IMR-90 (cell line): ENCODE results near the gene KRTAP5-7. TPM values are rescaled to one million over a fixed set of nuclear protein-coding genes. Genes with fewer than 3 reads are reported as not detected.

ENCODE experiments used
- ATAC-seq: fragments of 200-7000 bp; cut with Tn5 transposase; 2 replicates; pipeline ENCODE4 v1.9.1; 2020; ENCODE audit warnings: low read depth, mild to moderate bottlenecking, moderate library complexity
- BruUV-seq: library from RNA; stranded (reverse); fragments of 400-500 nt; replicated peaks from 2 replicates; lab custom pipeline; 2021; lab: Mats Ljungman, UMichigan
- CTCF ChIA-PET: fragments of 300-600 bp; formaldehyde crosslinking; extraction: SDS; loops from one replicate; lab custom pipeline; 2021; ENCODE audit warnings: antibody characterized with exemption; lab: Yijun Ruan, JAX
- POLR2A ChIA-PET: fragments of 300-600 bp; sonication (Branson Sonifier 250); formaldehyde crosslinking; loops from one replicate; lab custom pipeline; 2022; ENCODE audit warnings: antibody characterized with exemption; ENCODE audit not compliant: unreplicated experiment; lab: Charles Lee
- DNase-seq: peaks from one replicate; pipeline ENCODE4 v3.0.0; 2013
- H2AFZ ChIP-seq: replicated peaks from 2 replicates; pipeline ENCODE3; 2013; ENCODE audit warnings: low read length, mild to moderate bottlenecking; ENCODE audit not compliant: poor library complexity
- H2AK5ac ChIP-seq: 2 replicates; pipeline ENCODE4 v1.6.1; 2013; ENCODE audit warnings: low read depth, low read length, inconsistent platforms
- H2AK9ac ChIP-seq: replicated peaks from 2 replicates; pipeline ENCODE3; 2013; ENCODE audit warnings: mild to moderate bottlenecking, low read depth, low read length, moderate library complexity; ENCODE audit not compliant: poor library complexity
- H2BK120ac ChIP-seq: 2 replicates; pipeline ENCODE4 v1.6.1; 2013; ENCODE audit warnings: low read depth, low read length, inconsistent platforms
- H2BK15ac ChIP-seq: 3 replicates; pipeline ENCODE4 v1.6.1; 2013; ENCODE audit warnings: low read depth, low read length, inconsistent platforms
- H2BK20ac ChIP-seq: 2 replicates; pipeline ENCODE4 v1.6.1; 2013; ENCODE audit warnings: low read depth, mild to moderate bottlenecking, inconsistent platforms, low read length, moderate library complexity
- H2BK5ac ChIP-seq: 2 replicates; pipeline ENCODE4 v1.6.1; 2013; ENCODE audit warnings: mild to moderate bottlenecking, low read depth, low read length, inconsistent platforms; ENCODE audit not compliant: poor library complexity, severe bottlenecking
- H3K14ac ChIP-seq: replicated peaks from 2 replicates; pipeline ENCODE4 v1.6.1; 2013; ENCODE audit warnings: low read depth, low read length, inconsistent platforms
- H3K18ac ChIP-seq: 2 replicates; pipeline ENCODE4 v1.6.1; 2013; ENCODE audit warnings: low read depth, low read length, control low read depth
- H3K23ac ChIP-seq: 2 replicates; pipeline ENCODE4 v1.6.1; 2013; ENCODE audit warnings: low read depth, low read length, inconsistent platforms
- H3K27ac ChIP-seq: 2 replicates; pipeline ENCODE4 v1.5.1; 2013; ENCODE audit warnings: mild to moderate bottlenecking, control low read depth, low read length; ENCODE audit not compliant: insufficient read depth
- H3K27me3 ChIP-seq: 2 replicates; pipeline ENCODE4 v1.6.1; 2013; ENCODE audit warnings: low read length; ENCODE audit not compliant: control insufficient read depth, insufficient read depth
- H3K36me3 ChIP-seq: 2 replicates; pipeline ENCODE4 v1.6.1; 2013; ENCODE audit warnings: low read length, mixed read lengths; ENCODE audit not compliant: control insufficient read depth, insufficient read depth
- H3K4ac ChIP-seq: 2 replicates; pipeline ENCODE4 v1.6.1; 2013; ENCODE audit warnings: low read depth, low read length, inconsistent platforms
- H3K4me1 ChIP-seq: 2 replicates; pipeline ENCODE4 v1.6.1; 2013; ENCODE audit warnings: low read length, mixed read lengths; ENCODE audit not compliant: control insufficient read depth, insufficient read depth
- H3K4me2 ChIP-seq: 2 replicates; pipeline ENCODE4 v1.6.1; 2013; ENCODE audit warnings: low read depth, mild to moderate bottlenecking, control low read depth, low read length, moderate library complexity
- H3K4me3 ChIP-seq: 2 replicates; pipeline ENCODE4 v1.5.1; 2013; ENCODE audit warnings: low read depth, mild to moderate bottlenecking, control low read depth, low read length, moderate library complexity; ENCODE audit not compliant: insufficient read depth
- H3K56ac ChIP-seq: 2 replicates; pipeline ENCODE4 v1.6.1; 2013; ENCODE audit warnings: low read length, inconsistent platforms; ENCODE audit not compliant: insufficient read depth; ENCODE audit errors: extremely low read depth
- H3K79me1 ChIP-seq, 2 experiments: 2 replicates each; pipeline ENCODE4 v1.6.1; 2013; ENCODE audit warnings: low read length in 2 of 2, inconsistent platforms in 1 of 2, low read depth in 1 of 2
- H3K9ac ChIP-seq: 2 replicates; pipeline ENCODE4 v1.6.1; 2013; ENCODE audit warnings: low read depth, low read length, control low read depth
- H3K9me1 ChIP-seq: 2 replicates; pipeline ENCODE4 v1.6.1; 2013; ENCODE audit warnings: low read length, inconsistent platforms; ENCODE audit not compliant: insufficient read depth
- H3K9me3 ChIP-seq: 2 replicates; pipeline ENCODE4 v1.6.1; 2013; ENCODE audit warnings: low read length; ENCODE audit not compliant: control insufficient read depth, insufficient read depth
- H4K20me1 ChIP-seq: 2 replicates; pipeline ENCODE4 v1.6.1; 2013; ENCODE audit warnings: low read length, inconsistent platforms; ENCODE audit not compliant: insufficient read depth
- H4K5ac ChIP-seq: 2 replicates; pipeline ENCODE4 v1.6.1; 2013; ENCODE audit warnings: mild to moderate bottlenecking, low read depth, low read length, control low read depth
- H4K8ac ChIP-seq, 2 experiments: 2 replicates each; pipeline ENCODE4 v1.6.1; 2013; ENCODE audit warnings: low read depth in 2 of 2, low read length in 2 of 2, control low read depth in 1 of 2, inconsistent platforms in 1 of 2
- H4K91ac ChIP-seq: 2 replicates; pipeline ENCODE4 v1.6.1; 2013; ENCODE audit warnings: low read depth, low read length, inconsistent platforms; ENCODE audit not compliant: insufficient read depth
- BHLHE40 ChIP-seq: fragments of 150-350 bp; IDR thresholded peaks from 2 replicates; pipeline ENCODE4 v1.6.1; 2016; ENCODE audit warnings: mild to moderate bottlenecking, low read depth, low read length
- CTCF ChIP-seq: conservative IDR thresholded peaks from 2 replicates; pipeline ENCODE4 v1.5.1; 2012; ENCODE audit warnings: mild to moderate bottlenecking, low read depth, low read length, improper control_type of control experiment
- MAFK ChIP-seq: IDR thresholded peaks from 2 replicates; pipeline ENCODE4 v1.6.1; 2012; ENCODE audit warnings: low read depth, low read length, improper control_type of control experiment
- MAZ ChIP-seq: IDR thresholded peaks from 2 replicates; pipeline ENCODE4 v1.6.1; 2012; ENCODE audit warnings: low read depth, mild to moderate bottlenecking, low read length, improper control_type of control experiment, moderate library complexity, borderline replicate concordance
- POLR2A ChIP-seq: IDR thresholded peaks from 2 replicates; pipeline ENCODE4 v1.6.1; 2012; ENCODE audit warnings: mild to moderate bottlenecking, low read depth, low read length
- RAD21 ChIP-seq: IDR thresholded peaks from 2 replicates; pipeline ENCODE4 v1.6.1; 2012; ENCODE audit warnings: low read length, improper control_type of control experiment
- RCOR1 ChIP-seq: IDR thresholded peaks from 2 replicates; pipeline ENCODE4 v1.6.1; 2012; ENCODE audit warnings: mild to moderate bottlenecking, low read length, improper control_type of control experiment; ENCODE audit not compliant: insufficient replicate concordance
- SMC3 ChIP-seq: fragments of 150-350 bp; IDR thresholded peaks from 2 replicates; pipeline ENCODE4 v1.6.1; 2016; ENCODE audit warnings: low read depth, mild to moderate bottlenecking, antibody characterized with exemption, low read length, moderate library complexity
- WGBS, 2 experiments: methylation state at CpG; one replicate each; pipeline versions ENCODE4 v1.1.5 to v1.1.7; 2013; ENCODE audit warnings: missing lambda C conversion rate in 2 of 2; ENCODE audit not compliant: insufficient read length in 1 of 2; ENCODE audit errors: extremely low coverage in 2 of 2; 5-methylcytosine and 5-hydroxymethylcytosine counted together
- dilution Hi-C: fragments of 300-500 bp; cut with HindIII; formaldehyde crosslinking; loops from one replicate; pipeline ENCODE4 v1.14.3; 2018; ENCODE audit warnings: low sequenced_read_pairs; ENCODE audit not compliant: unreplicated experiment
- in situ Hi-C: fragments of 300-500 bp; cut with MboI; formaldehyde crosslinking; loops from 3 replicates; pipeline ENCODE4 v1.14.3; 2019; ENCODE audit warnings: low sequenced_read_pairs, inconsistent platforms, mixed read lengths
- intact Hi-C: fragments of 100-400 bp; cut with micrococcal nuclease; formaldehyde crosslinking; loops from 2 replicates; pipeline ENCODE4 v1.10.0; 2022
- polyA plus RNA-seq, 3 experiments: library from polyadenylated mRNA; depleted of rRNA; stranded (reverse); fragments of >200 nt; gene quantifications; 2 replicates each; pipeline ENCODE4 v1.2.3, GENCODE V29; 2012; ENCODE audit warnings: low replicate concordance in 1 of 3
- total RNA-seq: library from RNA; depleted of rRNA; stranded (reverse); fragments of >200 nt; gene quantifications from 2 replicates; pipeline ENCODE4 v1.2.3, GENCODE V29; 2012

The KRTAP5-7 gene
- total and polyA plus RNA-seq, 2 of the 4 experiments (the other 2 are of a cell fraction): not detected

GRCh38 chr11:71495286-71496230 lies 31.5 kb upstream of the KRTAP5-7 start:
- Histone ChIP-seq H3K36me3 (peaks cover 64% of the 10 kb centered on the region), H3K4me1 (no peaks in the 10 kb centered on the region), H3K79me1 (peaks cover 0 to 5% of the 10 kb centered on the region in 2 experiments; a peak in 1 of 4 replicates), H3K18ac (no peak overlapping the region), H3K14ac (no peak overlapping the region), H2AK9ac (no peak overlapping the region), H3K9ac (no peak overlapping the region), H2BK20ac (no peak overlapping the region), H4K91ac (no peak overlapping the region), H3K27me3 (no peaks in the 10 kb centered on the region), H4K8ac (no peak overlapping the region), H3K4me3 (no peak overlapping the region), H2AK5ac (no peak overlapping the region), H4K5ac (no peak overlapping the region), H2AFZ (no peak overlapping the region), H3K27ac (no peak overlapping the region), H2BK15ac (no peak overlapping the region), H3K4ac (no peak overlapping the region), H3K4me2 (no peak overlapping the region), H2BK120ac (no peak overlapping the region), H3K23ac (no peak overlapping the region), H4K20me1 (no peaks in the 10 kb centered on the region), H3K9me1 (peaks cover 11% of the 10 kb centered on the region; the same call in 1 of the 2 replicates), H2BK5ac (no peak overlapping the region), H3K56ac (no peak overlapping the region), H3K9me3 (no peaks in the 10 kb centered on the region)
- dilution Hi-C loops: no loop called here
- ChIA-PET POLR2A (no interaction called here), CTCF (no interaction called here)
- BruUV-seq: no TSS peak
- TF ChIP-seq RAD21: no peak
- no peak for TF ChIP-seq MAFK
- TF ChIP-seq SMC3: no peak
- no peak for TF ChIP-seq RCOR1
- no peak for TF ChIP-seq BHLHE40
- no peak for TF ChIP-seq POLR2A
- TF ChIP-seq MAZ: no peak
- no peak for TF ChIP-seq CTCF
- intact Hi-C loops: no loop called here
- in situ Hi-C loops: no loop called here
- WGBS, 2 experiments: 95% methylated on average over 8 of the region's 20 CpGs; no CpG with 5 or more reads in 1 of the 2 experiments
- DNase-seq (no peak), ATAC-seq (no peak)
